Measurements from ENCODE around the gene HNRNPC. TPM values are rescaled to one million over a fixed set of nuclear protein-coding genes. Genes with fewer than 3 reads are reported as not detected.
A peak's percentile ranks its signal among the peaks of the same experiment; 100 is the strongest.

Gene HNRNPC
- total RNA-seq, 1 donor from 2014 or later = 683 TPM

DNA sequence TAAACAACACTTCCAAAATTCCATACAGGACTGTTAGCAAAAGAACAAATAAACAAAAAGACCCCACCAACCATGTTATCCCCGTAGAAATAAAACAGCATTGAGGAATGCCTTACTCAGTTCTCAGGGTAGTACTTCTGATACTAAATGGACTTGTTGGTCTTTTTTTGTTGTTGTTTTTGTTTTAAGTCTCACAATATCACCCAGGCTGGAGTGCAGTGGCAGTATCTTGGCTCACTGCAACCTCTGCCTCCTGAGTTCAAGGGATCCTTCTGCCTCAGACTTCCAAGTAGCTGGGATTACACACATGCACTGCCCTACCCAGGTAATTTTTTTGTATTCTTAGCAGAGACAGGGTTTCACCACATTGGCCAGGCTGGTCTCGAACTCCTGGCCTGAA, 17.1 kb downstream of the HNRNPC start:
- ATAC-seq (ENCODE audit: low read depth) = no peak
- intact Hi-C loops (cut with micrococcal nuclease) = no loop called here
- no peak for DNase-seq
- H3K4me1 Mint-ChIP-seq = peaks cover 43% of the 10 kb centered on the region
- no peaks in the 10 kb centered on the region for H3K9me3 Mint-ChIP-seq
- no peak overlapping the region for H3K4me3 Mint-ChIP-seq
- H3K27me3 Mint-ChIP-seq = no peaks in the 10 kb centered on the region
- ChIA-PET CTCF (no interaction called here), POLR2A (no interaction called here)
- no peak for TF ChIP-seq CTCF (IDR thresholded peaks at IDR 0.05)
- peaks cover 85% of the 10 kb centered on the region for H3K36me3 Mint-ChIP-seq (ENCODE audit: low read depth)
- H3K27ac Mint-ChIP-seq = peak overlapping the region; percentile 37

- TF ChIP-seq CTCF (IDR thresholded peaks at IDR 0.05) = no peak
- peaks cover 36% of the 10 kb centered on the region for H3K4me1 Mint-ChIP-seq
- intact Hi-C loops (cut with micrococcal nuclease) = loop anchor here (2.0 kb wide), 1 partner anchor 14 kb away; no protein-coding TSS in a partner anchor
- DNase-seq (no peak), ATAC-seq (ENCODE audit: low read depth) (no peak)
- H3K27me3 Mint-ChIP-seq = no peaks in the 10 kb centered on the region
- H3K27ac Mint-ChIP-seq = peak overlapping the region; percentile 4
- POLR2A ChIA-PET = interaction anchor here (0.6 kb wide), 1 partner anchor 184 kb away, joined by 4 read pairs; no protein-coding TSS in a partner anchor
- CTCF ChIA-PET = no interaction called here
- H3K4me3 Mint-ChIP-seq = no peak overlapping the region
- H3K36me3 Mint-ChIP-seq (ENCODE audit: low read depth) = peaks cover 86% of the 10 kb centered on the region
- H3K9me3 Mint-ChIP-seq = no peaks in the 10 kb centered on the region
Observed at GRCh38 chr14:21251215-21251614, 18.0 kb downstream of the HNRNPC start.

GRCh38 chr14:21248739-21249411, 20.4 kb downstream of the HNRNPC start:
- CTCF ChIA-PET = no interaction called here
- peaks cover 25% of the 10 kb centered on the region for H3K4me1 Mint-ChIP-seq
- H3K27ac Mint-ChIP-seq = no peak overlapping the region

DNA sequence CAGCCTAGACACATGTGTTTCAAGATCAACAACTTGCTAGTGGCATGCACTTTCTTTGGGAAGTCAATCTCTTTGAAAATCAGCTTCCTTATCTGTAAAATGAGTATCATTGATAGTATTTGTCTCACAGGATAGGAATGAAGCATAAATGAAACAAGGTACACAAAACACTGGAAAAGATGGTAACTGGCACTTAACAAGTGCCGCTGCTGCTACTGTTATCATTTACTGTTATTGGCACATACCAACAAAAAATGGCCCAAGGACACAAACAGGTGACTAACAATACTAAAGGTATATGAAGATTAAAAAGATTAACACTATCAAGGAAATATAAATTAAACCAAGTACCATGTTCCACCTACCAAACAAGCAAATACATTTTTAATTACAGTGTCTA, 20.9 kb downstream of the HNRNPC start:
- peaks cover 85% of the 10 kb centered on the region for H3K36me3 Mint-ChIP-seq (ENCODE audit: low read depth)
- H3K4me3 Mint-ChIP-seq = no peak overlapping the region
- no peak for TF ChIP-seq CTCF (IDR thresholded peaks at IDR 0.05)
- H3K9me3 Mint-ChIP-seq = no peaks in the 10 kb centered on the region
- intact Hi-C loops (cut with micrococcal nuclease) = no loop called here
- no peak overlapping the region for H3K27ac Mint-ChIP-seq
- H3K4me1 Mint-ChIP-seq = peaks cover 25% of the 10 kb centered on the region
- DNase-seq (no peak), ATAC-seq (ENCODE audit: low read depth) (no peak)
- ChIA-PET POLR2A (no interaction called here), CTCF (no interaction called here)
- no peaks in the 10 kb centered on the region for H3K27me3 Mint-ChIP-seq

More at GRCh38 chr14:21248739-21249411, 20.4 kb downstream of the HNRNPC start:
- POLR2A ChIA-PET = interaction anchor here (0.6 kb wide), 1 partner anchor 92 kb away, joined by 4 read pairs; no protein-coding TSS in a partner anchor
- intact Hi-C loops (cut with micrococcal nuclease) = no loop called here
- Mint-ChIP-seq H3K4me3 (no peak overlapping the region), H3K9me3 (no peaks in the 10 kb centered on the region), H3K27me3 (no peaks in the 10 kb centered on the region), H3K36me3 (ENCODE audit: low read depth) (peaks cover 88% of the 10 kb centered on the region)
- no peak for DNase-seq
- no peak for TF ChIP-seq CTCF (IDR thresholded peaks at IDR 0.05)
- ATAC-seq (ENCODE audit: low read depth) = no peak

DNA sequence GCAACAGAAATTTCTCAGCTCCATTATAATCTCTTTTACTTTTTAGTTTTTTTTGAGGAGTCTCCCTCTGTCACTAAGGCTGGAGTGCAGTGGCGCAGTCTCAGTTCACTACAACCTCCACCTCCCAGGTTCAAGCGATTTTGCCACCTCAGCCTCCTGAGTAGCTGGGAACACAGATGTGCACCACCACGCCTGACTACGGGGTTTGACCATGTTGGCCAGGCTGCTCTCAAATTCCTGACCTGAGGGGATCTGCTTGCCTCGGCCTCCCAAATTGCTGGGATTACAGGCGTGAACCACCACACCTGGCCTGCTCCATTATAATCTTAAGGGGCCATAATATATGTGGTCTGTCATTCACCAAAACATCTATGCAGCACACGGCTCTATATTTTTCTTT, 23.4 kb downstream of the HNRNPC start:
- H3K36me3 Mint-ChIP-seq (ENCODE audit: low read depth) = peaks cover 82% of the 10 kb centered on the region
- intact Hi-C loops (cut with micrococcal nuclease) = no loop called here
- no peak overlapping the region for H3K4me3 Mint-ChIP-seq
- H3K4me1 Mint-ChIP-seq = peaks cover 33% of the 10 kb centered on the region
- no peaks in the 10 kb centered on the region for H3K27me3 Mint-ChIP-seq
- ChIA-PET CTCF (no interaction called here), POLR2A (interaction anchor here (0.7 kb wide), 1 partner anchor 21 kb away, joined by 5 read pairs; no protein-coding TSS in a partner anchor)
- H3K27ac Mint-ChIP-seq = no peak overlapping the region
- no peaks in the 10 kb centered on the region for H3K9me3 Mint-ChIP-seq
- ATAC-seq (ENCODE audit: low read depth) (no peak), DNase-seq (no peak)
- TF ChIP-seq CTCF (IDR thresholded peaks at IDR 0.05) = no peak
